Activated naive CD4-positive, alpha-beta T cell (primary cell): ENCODE measurements around the gene CLNK.

Experiments used
- DNase-seq, 4 experiments: peaks; one replicate each; lab custom pipeline; 2025; lab: John Stamatoyannopoulos, UW

The CLNK gene

GRCh38 chr4:10684631-10685030 lies at the start of gene CLNK:
Gene CLNK, minus strand, starts transcription at chr4:10684768. Its CDS starts 16,899 bp downstream, at chr4:10667869.
- no peak for DNase-seq

- no peak for DNase-seq
Observed at GRCh38 chr4:10733481-10734062, 49.0 kb upstream of the CLNK start.

GRCh38 chr4:10732914-10733415 lies 48.4 kb upstream of the CLNK start:
- DNase-seq: no peak

GRCh38 chr4:10732235-10732913 lies 47.8 kb upstream of the CLNK start:
- no peak for DNase-seq

GRCh38 chr4:10731690-10732089 lies 47.1 kb upstream of the CLNK start:
- no peak for DNase-seq

GRCh38 chr4:10731162-10731561 lies 46.6 kb upstream of the CLNK start:
- no peak for DNase-seq

GRCh38 chr4:10730590-10730989 lies 46.0 kb upstream of the CLNK start:
- DNase-seq: no peak

- no peak for DNase-seq
Observed at GRCh38 chr4:10730019-10730418, 45.5 kb upstream of the CLNK start.

GRCh38 chr4:10729366-10729765 lies 44.8 kb upstream of the CLNK start:
- DNase-seq: no peak

- DNase-seq: no peak
Observed at GRCh38 chr4:10728016-10728415, 43.4 kb upstream of the CLNK start.

- DNase-seq: no peak
Observed at GRCh38 chr4:10727140-10727880, 42.7 kb upstream of the CLNK start.

GRCh38 chr4:10722957-10723356 lies 38.4 kb upstream of the CLNK start:
- no peak for DNase-seq

GRCh38 chr4:10721616-10722015 lies 37.0 kb upstream of the CLNK start:
- no peak for DNase-seq

- DNase-seq: no peak
Observed at GRCh38 chr4:10716163-10716562, 31.6 kb upstream of the CLNK start.

GRCh38 chr4:10715696-10716095 lies 31.1 kb upstream of the CLNK start:
- DNase-seq: no peak

- DNase-seq: no peak
Observed at GRCh38 chr4:10715135-10715534, 30.6 kb upstream of the CLNK start.

- no peak for DNase-seq
Observed at GRCh38 chr4:10713591-10713990, 29.0 kb upstream of the CLNK start.

- no peak for DNase-seq
Observed at GRCh38 chr4:10706236-10706635, 21.7 kb upstream of the CLNK start.

- DNase-seq: no peak
Observed at GRCh38 chr4:10704430-10704810, 19.9 kb upstream of the CLNK start.

- no peak for DNase-seq
Observed at GRCh38 chr4:10703766-10704429, 19.3 kb upstream of the CLNK start.

GRCh38 chr4:10703156-10703555 lies 18.6 kb upstream of the CLNK start:
- no peak for DNase-seq

- no peak for DNase-seq
Observed at GRCh38 chr4:10701702-10702460, 17.3 kb upstream of the CLNK start.
